CD4-positive, alpha-beta T cell treated with Interleukin-1 beta for 1 hour (primary cell): ENCODE data around the gene LYPD6B.

Experiments used
- DNase-seq, 2 donors: peaks; one replicate each; pipeline ENCODE4 v3.0.0-alpha.2; 2020 to 2022

The LYPD6B gene

GRCh38 chr2:149167001-149167780 lies 128.7 kb downstream of the LYPD6B start:
- peak; percentile 7 to 20 for DNase-seq

GRCh38 chr2:149167941-149168340 lies 129.4 kb downstream of the LYPD6B start:
- DNase-seq: peak in 1 of 2 donors; percentile 25

GRCh38 chr2:149169656-149170055 lies 131.2 kb downstream of the LYPD6B start:
- no peak for DNase-seq

- no peak for DNase-seq
These were observed 131.7 kb downstream of the LYPD6B start for GRCh38 chr2:149170156-149170555.

GRCh38 chr2:149170911-149171310 lies 132.4 kb downstream of the LYPD6B start:
- no peak for DNase-seq

- no peak for DNase-seq
These were observed 134.7 kb downstream of the LYPD6B start for GRCh38 chr2:149173220-149173619.

GRCh38 chr2:149175956-149176355 lies 137.5 kb downstream of the LYPD6B start:
- no peak for DNase-seq

GRCh38 chr2:149178612-149179011 lies 140.1 kb downstream of the LYPD6B start:
- no peak for DNase-seq

- no peak for DNase-seq
These were observed 141.9 kb downstream of the LYPD6B start for GRCh38 chr2:149180226-149180875.

GRCh38 chr2:149183187-149183586 lies 144.7 kb downstream of the LYPD6B start:
- DNase-seq: no peak

- DNase-seq: no peak
These were observed 146.5 kb downstream of the LYPD6B start for GRCh38 chr2:149184991-149185390.

- DNase-seq: no peak
These were observed 147.5 kb downstream of the LYPD6B start for GRCh38 chr2:149185942-149186490.

- no peak for DNase-seq
These were observed 148.6 kb downstream of the LYPD6B start for GRCh38 chr2:149187057-149187456.

- no peak for DNase-seq
These were observed 149.8 kb downstream of the LYPD6B start for GRCh38 chr2:149188291-149188690.

- DNase-seq: no peak
These were observed 151.3 kb downstream of the LYPD6B start for GRCh38 chr2:149189769-149190168.

GRCh38 chr2:149191915-149192314 lies 153.4 kb downstream of the LYPD6B start:
- DNase-seq: no peak

GRCh38 chr2:149192427-149192826 lies 153.9 kb downstream of the LYPD6B start:
- DNase-seq: no peak

- DNase-seq: no peak
These were observed 161.6 kb downstream of the LYPD6B start for GRCh38 chr2:149200109-149200520.

GRCh38 chr2:149204686-149205085 lies 166.2 kb downstream of the LYPD6B start:
- DNase-seq: no peak

- no peak for DNase-seq
These were observed 166.6 kb downstream of the LYPD6B start for GRCh38 chr2:149205143-149205542.

- no peak for DNase-seq
These were observed 175.4 kb downstream of the LYPD6B start for GRCh38 chr2:149213764-149214493.

GRCh38 chr2:149218497-149218896 lies 180.0 kb downstream of the LYPD6B start:
- no peak for DNase-seq

GRCh38 chr2:149219856-149220255 lies 181.4 kb downstream of the LYPD6B start:
- DNase-seq: no peak
